GM12891 (cell line): ENCODE measurements around the gene GATD1.

Experiments used
- DNase-seq: peaks from one replicate; pipeline ENCODE4 v3.0.0; 2011; ENCODE audit warnings: low spot score; ENCODE audit not compliant: insufficient read length
- FAIRE-seq: peaks from 2 replicates; lab custom pipeline; 2011; peaks lifted over from hg19 to GRCh38; lab: Jason Lieb, UNC
- PAX5 ChIP-seq: IDR thresholded peaks from 2 replicates; pipeline ENCODE4 v1.6.1; 2011; ENCODE audit warnings: low read length, moderate library complexity, mild to moderate bottlenecking; ENCODE audit not compliant: insufficient read depth, severe bottlenecking
- POLR2A ChIP-seq: IDR thresholded peaks from 2 replicates; pipeline ENCODE4 v1.6.1; 2011; ENCODE audit warnings: low read depth, low read length, control low read depth
- POLR2AphosphoS5 ChIP-seq: IDR thresholded peaks from 2 replicates; pipeline ENCODE4 v1.6.1; 2011; ENCODE audit warnings: low read depth, low read length, control low read depth
- POU2F2 ChIP-seq: IDR thresholded peaks from 2 replicates; pipeline ENCODE4 v1.6.1; 2011; ENCODE audit warnings: low read depth, mild to moderate bottlenecking, control low read depth, low read length, moderate library complexity
- SPI1 ChIP-seq: IDR thresholded peaks from 2 replicates; pipeline ENCODE4 v1.6.1; 2011; ENCODE audit warnings: low read depth, low read length, control low read depth
- TAF1 ChIP-seq: IDR thresholded peaks from 2 replicates; pipeline ENCODE4 v1.6.1; 2011; ENCODE audit warnings: low read depth, low read length, control low read depth

GATD1 gene

GRCh38 chr11:811446-812245 lies 34.4 kb upstream of the GATD1 start:
- peak; percentile 80 for FAIRE-seq
- DNase-seq, result no peak
- TF ChIP-seq POLR2AphosphoS5 (peak; percentile 18), TAF1 (no peak)

GRCh38 chr11:810040-810567 lies 32.8 kb upstream of the GATD1 start:
- TF ChIP-seq POLR2AphosphoS5 (no peak), POU2F2 (no peak), TAF1 (no peak), PAX5 (no peak), SPI1 (no peak), POLR2A (no peak)
- DNase-seq (no peak), FAIRE-seq (no peak)

GRCh38 chr11:809287-810039 lies 32.2 kb upstream of the GATD1 start, which contains the start of gene RPLP2:
Gene RPLP2, plus strand, starts transcription at chr11:809967. Its CDS starts 268 bp downstream, at chr11:810235.
- peak; percentile 100 for FAIRE-seq
- TF ChIP-seq SPI1, result no peak
- peak; percentile 92 for TF ChIP-seq POLR2A
- TF ChIP-seq POU2F2, result peak; percentile 42; the same call in 1 of the 2 replicates
- peak; percentile 94 for TF ChIP-seq POLR2AphosphoS5
- peak; percentile 97 for TF ChIP-seq TAF1
- peak; percentile 21 for TF ChIP-seq PAX5
- peak; percentile 99 for DNase-seq

- no peak for DNase-seq
- TF ChIP-seq POU2F2, result no peak
- TF ChIP-seq TAF1, result no peak
- no peak for TF ChIP-seq SPI1
- no peak for TF ChIP-seq POLR2AphosphoS5
- no peak for TF ChIP-seq PAX5
- no peak for TF ChIP-seq POLR2A
- peak; percentile 35 for FAIRE-seq
Measured at GRCh38 chr11:808427-809286, 31.4 kb upstream of the GATD1 start.

GRCh38 chr11:804599-804964 lies 27.3 kb upstream of the GATD1 start:
- TF ChIP-seq TAF1 (no peak), SPI1 (no peak), POU2F2 (no peak), POLR2A (no peak), POLR2AphosphoS5 (no peak), PAX5 (no peak)
- DNase-seq (no peak), FAIRE-seq (no peak)

GRCh38 chr11:803770-804598 lies 26.7 kb upstream of the GATD1 start:
- peak; percentile 55 for FAIRE-seq
- no peak for DNase-seq
- TF ChIP-seq PAX5 (no peak), POLR2AphosphoS5 (no peak), TAF1 (no peak), POLR2A (no peak), SPI1 (no peak), POU2F2 (no peak)

GRCh38 chr11:803467-803742 lies 26.1 kb upstream of the GATD1 start:
- TF ChIP-seq POLR2A, result no peak
- DNase-seq, result no peak
- no peak for FAIRE-seq

- DNase-seq (no peak), FAIRE-seq (no peak)
- no peak for TF ChIP-seq POLR2AphosphoS5
- no peak for TF ChIP-seq TAF1
- no peak for TF ChIP-seq PAX5
- TF ChIP-seq SPI1, result no peak
- no peak for TF ChIP-seq POLR2A
- TF ChIP-seq POU2F2, result no peak
Measured at GRCh38 chr11:802693-803466, 25.6 kb upstream of the GATD1 start.
